HG03378 (cell line): ENCODE data around the gene PRIMPOL.

Source experiments
- ATAC-seq: cut with Tn5 transposase; IDR thresholded peaks from one replicate; pipeline ENCODE4 v1.9.1; 2021; ENCODE audit warnings: mild to moderate bottlenecking, moderate library complexity; ENCODE audit not compliant: unreplicated experiment

PRIMPOL gene

GRCh38 chr4:184664445-184665210, 15.1 kb downstream of the PRIMPOL start:
- ATAC-seq, result no peak

- ATAC-seq, result no peak
Measured at GRCh38 chr4:184666670-184667069, 17.1 kb downstream of the PRIMPOL start.

GRCh38 chr4:184668096-184668495, 18.6 kb downstream of the PRIMPOL start:
- ATAC-seq, result no peak

GRCh38 chr4:184668511-184669114, 19.1 kb downstream of the PRIMPOL start:
- ATAC-seq, result no peak

- ATAC-seq, result no peak
Measured at GRCh38 chr4:184669251-184669650, 19.7 kb downstream of the PRIMPOL start.

GRCh38 chr4:184671101-184671500, 21.6 kb downstream of the PRIMPOL start:
- ATAC-seq, result no peak

- ATAC-seq, result no peak
Measured at GRCh38 chr4:184672741-184673140, 23.2 kb downstream of the PRIMPOL start.

GRCh38 chr4:184674011-184674410, 24.5 kb downstream of the PRIMPOL start:
- no peak for ATAC-seq

- no peak for ATAC-seq
Measured at GRCh38 chr4:184675018-184675417, 25.5 kb downstream of the PRIMPOL start.

GRCh38 chr4:184675821-184676492, 26.4 kb downstream of the PRIMPOL start:
- ATAC-seq, result no peak

- no peak for ATAC-seq
Measured at GRCh38 chr4:184680698-184681097, 31.2 kb downstream of the PRIMPOL start.

GRCh38 chr4:184681916-184682315, 32.4 kb downstream of the PRIMPOL start:
- ATAC-seq, result no peak

GRCh38 chr4:184684491-184685189, 35.1 kb downstream of the PRIMPOL start:
- no peak for ATAC-seq

GRCh38 chr4:184688005-184688404, 38.5 kb downstream of the PRIMPOL start:
- ATAC-seq, result no peak

GRCh38 chr4:184688447-184688846, 38.9 kb downstream of the PRIMPOL start:
- ATAC-seq, result no peak

- ATAC-seq, result no peak
Measured at GRCh38 chr4:184689681-184690080, 40.1 kb downstream of the PRIMPOL start.

- ATAC-seq, result no peak
Measured at GRCh38 chr4:184693056-184693455, 43.5 kb downstream of the PRIMPOL start.

GRCh38 chr4:184694412-184694956, 44.9 kb downstream of the PRIMPOL start:
- ATAC-seq, result no peak

- ATAC-seq, result no peak
Measured at GRCh38 chr4:184695178-184695896, 45.8 kb downstream of the PRIMPOL start.

GRCh38 chr4:184697956-184698355, 48.4 kb downstream of the PRIMPOL start:
- no peak for ATAC-seq
